GM19324 (cell line): ENCODE measurements around the gene GRM5.
A peak's percentile ranks its signal among the peaks of the same experiment; 100 is the strongest.
"Not testable (repeated sequence)": the region's sequence is repeated elsewhere in the genome, so short reads cannot be mapped to it uniquely, and the experiment has no call there.

Experiments
- ATAC-seq: cut with Tn5 transposase; IDR thresholded peaks from one replicate; pipeline ENCODE4 v1.9.1; 2021; ENCODE audit warnings: mild to moderate bottlenecking, moderate library complexity; ENCODE audit not compliant: unreplicated experiment, low FRiP score

Gene GRM5

DNA sequence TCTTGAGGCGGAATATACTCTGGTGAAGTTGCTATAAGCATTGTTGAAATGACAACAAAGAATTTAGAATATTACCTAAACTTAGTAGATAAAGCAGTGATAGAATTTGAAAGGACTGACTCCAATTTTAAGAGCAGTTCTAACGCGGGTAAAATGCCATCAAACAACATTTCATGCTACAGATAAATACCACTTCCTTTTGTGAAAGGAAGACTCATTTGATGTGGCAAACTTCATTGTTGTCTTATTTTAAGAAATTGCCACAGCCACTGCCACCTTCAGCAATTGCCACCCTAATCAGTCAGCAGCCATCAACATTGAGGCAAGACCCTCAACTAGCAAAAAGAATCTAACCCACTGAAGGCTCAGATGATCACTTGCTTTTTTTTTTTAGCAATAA is 220.8 kb downstream of the GRM5 start:
- not testable (repeated sequence) for ATAC-seq

DNA sequence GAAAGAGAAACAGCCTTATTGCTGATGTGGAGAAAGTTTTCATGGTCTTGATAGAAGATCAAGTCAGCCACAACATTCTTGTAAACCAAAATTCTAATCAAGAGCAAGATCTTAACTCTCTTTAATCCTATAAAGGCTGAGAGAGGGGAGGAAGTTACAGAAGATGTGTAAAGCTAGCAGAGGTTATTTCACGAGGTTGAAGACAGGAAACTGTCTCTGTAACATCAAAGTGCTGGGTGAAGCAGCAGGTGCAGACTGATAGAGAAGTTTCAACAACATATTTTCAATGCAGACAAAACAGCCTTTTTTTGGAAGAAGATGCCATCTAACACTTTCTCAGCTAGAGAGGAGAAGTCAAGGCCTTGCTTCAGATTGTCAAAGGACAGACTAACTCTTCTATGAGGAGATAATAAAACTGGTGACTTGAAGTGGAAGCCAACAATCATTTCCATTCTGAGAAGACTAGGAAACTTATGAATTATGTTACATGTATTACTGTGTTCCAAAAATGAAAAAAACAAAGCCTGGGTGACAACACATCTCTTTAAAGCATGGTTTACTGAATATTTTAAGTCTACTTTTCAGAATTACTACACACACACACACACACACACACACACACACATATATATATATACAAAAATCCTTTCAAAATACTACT is 221.9 kb downstream of the GRM5 start:
- not testable (repeated sequence) for ATAC-seq

DNA sequence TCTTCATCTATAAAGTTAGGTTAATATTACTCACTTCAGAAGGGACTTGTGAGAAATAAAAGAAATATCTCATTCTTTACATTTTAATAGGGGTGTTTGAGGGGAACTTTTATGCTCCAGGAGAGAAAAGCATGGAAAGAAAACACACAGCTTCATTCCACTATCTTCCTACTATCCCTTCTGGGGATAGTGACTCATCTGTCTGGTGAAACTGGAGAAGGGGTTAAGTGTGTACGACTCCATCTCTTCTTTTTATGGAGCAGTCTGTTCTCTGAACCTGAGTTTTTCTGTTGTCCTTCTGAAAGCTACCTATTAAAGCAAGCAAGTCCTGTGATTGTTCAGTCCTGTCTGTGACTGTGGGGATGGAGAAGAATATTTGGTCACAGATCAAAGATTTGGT is 227.6 kb downstream of the GRM5 start:
- ATAC-seq = not testable (repeated sequence)

DNA sequence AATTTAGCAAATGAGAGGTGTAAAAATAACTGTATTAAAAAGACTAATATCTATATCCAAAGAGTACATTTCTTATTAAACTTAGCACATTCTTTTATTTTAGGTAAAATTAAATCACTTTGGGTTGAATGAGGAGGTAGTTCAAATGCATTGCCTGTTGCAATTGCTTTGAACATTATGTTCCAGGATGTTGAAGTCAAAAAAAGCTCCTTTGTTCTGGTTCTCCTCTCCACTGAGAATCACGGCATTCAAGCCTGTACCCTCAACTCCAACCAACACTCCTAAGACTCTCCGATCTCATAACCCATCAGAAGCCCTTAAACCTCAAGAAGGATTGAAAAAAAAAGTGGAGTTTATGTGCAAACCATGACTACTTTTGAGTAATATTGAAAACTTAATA is 230.1 kb downstream of the GRM5 start:
- ATAC-seq = not testable (repeated sequence)

DNA sequence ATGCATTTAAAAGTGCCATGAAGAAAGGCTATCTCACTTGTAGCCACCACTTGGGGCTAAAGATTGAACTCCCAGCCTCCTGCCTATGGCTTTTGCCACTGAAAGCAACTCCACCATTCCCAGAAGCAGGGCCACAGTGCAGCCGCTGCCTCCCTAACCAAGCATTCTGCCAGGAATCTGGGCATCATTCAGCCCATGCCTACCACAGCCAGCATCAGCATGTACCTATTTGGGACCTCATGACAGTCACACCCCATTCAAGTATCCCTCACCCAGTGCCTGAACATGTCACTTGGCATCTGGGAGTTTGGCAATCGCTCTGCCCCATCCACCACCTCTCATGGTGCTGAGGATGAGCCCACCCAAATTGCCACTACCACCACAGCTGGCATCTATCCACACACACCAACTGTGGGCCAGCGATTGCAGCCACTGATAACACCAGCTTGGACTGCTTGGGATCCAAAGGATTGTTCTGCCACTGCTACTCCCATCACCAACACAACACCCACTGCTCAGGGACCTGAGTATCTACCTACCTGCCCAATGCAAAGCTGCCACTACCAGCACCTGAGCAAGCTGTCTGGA is 234.4 kb downstream of the GRM5 start:
- ATAC-seq = no peak

DNA sequence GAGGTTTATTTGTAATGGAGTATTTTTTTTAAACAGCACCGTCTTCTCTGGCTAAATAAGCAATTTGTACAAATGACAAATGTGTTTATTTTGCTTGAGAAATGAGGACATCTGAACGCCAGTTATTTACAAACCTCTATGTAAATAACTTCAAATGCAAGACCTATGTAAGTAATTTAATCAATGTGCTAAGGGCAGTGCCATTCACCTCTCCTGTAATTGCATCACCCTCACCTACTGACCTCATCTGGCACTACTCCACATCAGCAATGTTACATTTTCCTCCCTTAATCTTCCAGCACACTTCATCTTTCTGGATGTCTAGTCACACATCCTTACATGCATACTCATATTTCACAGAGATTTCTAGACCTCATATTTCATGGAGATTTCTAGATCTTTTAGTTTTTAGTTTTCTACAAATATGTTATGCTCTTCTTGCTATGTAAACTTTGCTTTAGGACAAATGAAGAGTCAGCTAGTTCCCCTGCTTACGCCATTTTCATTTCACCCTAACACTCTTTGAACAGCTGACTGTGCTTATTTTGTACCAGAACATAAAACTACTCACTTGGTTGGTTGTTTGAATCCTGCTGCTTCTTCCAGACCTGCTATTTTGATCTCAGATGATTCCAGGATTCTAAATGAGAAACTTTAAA is 238.6 kb downstream of the GRM5 start:
- no peak for ATAC-seq

DNA sequence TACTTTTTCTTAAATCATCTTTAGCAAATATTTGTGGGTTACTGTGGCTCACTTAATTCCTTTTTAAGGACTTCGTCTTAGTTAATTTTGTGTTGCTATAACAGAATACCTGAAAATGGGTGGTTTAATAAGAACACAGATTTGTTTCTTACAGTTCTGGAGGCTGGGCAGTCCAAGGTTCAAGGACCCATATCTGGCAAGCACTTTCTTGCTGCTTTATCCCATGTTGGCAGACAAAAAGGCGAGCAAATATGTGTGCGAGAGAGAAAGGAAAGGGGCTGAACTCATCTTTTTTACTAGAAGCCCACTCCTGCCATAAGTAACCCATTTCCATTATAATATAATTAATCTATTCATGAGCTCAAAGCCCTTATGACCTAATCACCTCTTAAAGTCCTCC is 246.2 kb downstream of the GRM5 start:
- no peak for ATAC-seq

DNA sequence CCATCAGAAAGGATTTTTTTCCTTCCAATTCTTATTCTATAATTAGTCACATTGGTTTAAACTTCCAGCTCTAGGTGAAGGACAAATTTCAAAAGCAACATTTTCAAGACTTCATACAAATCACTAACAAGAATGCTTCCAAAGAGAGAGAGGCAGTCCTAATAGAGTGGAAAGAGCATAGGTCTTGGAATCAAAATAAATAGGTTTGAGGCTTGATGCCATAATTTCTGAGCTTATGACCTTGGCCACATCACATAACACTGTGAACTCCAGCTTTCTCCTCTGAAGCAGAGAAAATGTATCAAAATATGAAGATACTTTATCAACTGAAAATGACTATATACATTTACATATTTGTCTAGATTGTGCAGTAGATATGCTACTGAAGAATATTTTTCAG is 246.8 kb downstream of the GRM5 start:
- ATAC-seq = no peak

DNA sequence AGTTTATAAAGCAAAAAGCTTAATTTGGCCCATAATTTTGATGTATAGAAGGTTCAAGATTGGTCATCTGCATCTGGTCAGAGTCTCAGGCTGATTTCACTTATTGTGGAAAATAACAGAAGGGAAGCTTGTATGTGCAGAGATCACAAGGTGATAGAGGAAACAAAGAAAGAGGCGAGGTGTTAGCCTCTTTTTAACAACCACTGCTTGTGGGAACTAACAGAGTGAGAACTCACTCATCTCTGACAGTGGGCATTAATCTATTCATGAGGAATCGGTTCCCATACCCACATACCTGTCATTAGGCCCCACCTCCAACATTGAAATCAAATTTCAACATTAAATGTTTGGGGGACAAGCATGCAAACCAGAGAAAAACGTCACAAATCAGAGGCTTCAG is 250.3 kb downstream of the GRM5 start:
- no peak for ATAC-seq

DNA sequence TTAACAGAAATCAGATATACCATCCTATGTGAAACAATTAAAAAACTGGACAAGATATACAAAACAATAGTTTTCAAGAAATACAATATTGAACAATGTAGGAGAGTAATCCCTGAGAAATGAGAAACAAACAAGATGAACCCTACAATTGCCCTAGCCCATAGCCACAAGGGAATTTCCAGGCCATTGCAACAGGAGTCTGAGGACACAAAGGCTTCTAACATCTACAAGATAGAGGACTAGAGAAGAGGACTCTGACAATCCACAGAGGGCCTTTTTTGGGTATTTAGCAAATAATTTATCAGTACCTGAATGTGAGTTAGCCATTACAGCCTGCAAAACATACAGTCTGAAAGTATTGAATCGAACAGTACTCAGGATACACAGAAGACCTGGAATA is 251.7 kb downstream of the GRM5 start:
- no peak for ATAC-seq

DNA sequence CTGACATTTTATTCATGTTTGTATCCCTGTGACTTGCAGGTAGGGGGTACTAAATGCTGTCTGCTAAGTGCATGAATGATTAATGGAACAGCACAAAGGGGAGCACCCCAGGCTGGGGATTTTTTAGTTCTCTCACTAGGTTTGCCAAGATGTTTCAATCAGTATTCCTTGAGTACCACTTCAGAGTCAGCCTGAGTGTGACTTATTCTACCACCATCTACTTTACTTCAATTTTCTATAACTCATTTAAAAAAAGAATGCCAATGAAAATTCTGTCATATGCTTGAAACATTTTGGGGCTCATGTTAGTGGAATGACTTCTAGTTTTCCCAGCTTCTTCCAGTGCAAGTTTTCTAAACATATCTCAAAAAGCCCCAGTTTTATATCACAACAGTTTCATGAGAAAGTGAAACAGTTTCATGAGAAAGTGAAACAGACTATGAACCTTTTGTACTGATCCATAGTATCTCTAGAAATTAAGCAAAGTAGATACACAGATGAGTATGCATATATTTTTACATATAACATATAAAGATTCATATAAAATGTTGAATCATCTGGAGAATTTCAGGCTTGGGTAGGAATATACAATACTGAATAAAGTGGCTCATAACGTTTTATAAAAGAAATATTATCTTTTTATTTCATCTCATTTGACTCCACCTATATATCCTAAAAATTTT is 252.4 kb downstream of the GRM5 start:
- ATAC-seq = peak; percentile 78

DNA sequence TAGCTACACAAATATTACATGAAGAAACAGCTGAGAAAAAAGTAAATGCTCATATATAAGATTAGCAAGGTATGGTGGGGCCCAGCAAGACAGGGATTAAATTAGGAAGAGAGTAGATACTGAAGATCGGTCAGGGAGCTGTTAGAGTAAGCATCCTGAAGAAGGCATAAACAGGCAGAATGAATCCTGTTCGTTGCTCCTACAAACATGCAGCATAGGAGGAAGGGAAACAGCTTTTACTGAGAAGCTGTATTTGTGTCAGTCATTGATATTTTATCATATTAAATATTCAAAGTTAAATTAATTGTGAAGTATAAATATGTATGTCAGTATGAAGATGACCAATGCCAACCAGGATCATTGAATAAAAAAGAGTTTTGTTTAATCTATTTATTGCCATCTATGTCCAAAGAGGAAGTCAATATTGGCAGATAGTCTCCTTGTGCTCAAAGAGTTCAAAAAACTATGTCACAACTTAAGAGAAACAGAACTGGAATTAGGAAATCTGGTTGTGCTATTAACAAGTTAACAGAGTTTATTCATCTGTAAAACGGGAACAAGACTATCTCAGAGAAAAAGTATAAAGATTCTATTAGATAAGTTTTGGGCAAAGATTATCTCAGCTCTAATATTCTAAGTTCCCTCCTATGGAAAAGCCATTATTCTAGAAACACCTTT is 255.2 kb downstream of the GRM5 start:
- no peak for ATAC-seq

DNA sequence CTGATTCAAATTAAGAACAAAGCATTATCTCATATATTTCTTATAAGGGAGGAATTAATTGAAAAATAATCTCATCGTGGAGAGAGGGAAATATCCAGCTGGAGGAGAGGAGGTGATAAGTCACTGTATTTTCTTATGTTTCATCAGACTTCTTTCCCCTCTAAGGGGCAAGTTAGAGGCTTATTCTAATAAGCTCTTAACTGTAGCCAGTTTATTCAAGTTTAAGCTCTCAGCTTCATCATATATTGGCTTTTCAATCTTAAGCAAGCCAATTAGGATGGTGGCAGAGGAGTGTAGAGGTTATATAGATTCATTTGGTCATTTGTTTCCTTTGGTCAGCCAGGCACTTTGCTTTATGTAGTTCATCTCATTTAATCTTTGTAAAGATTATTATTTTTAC is 256.7 kb downstream of the GRM5 start:
- ATAC-seq = no peak

DNA sequence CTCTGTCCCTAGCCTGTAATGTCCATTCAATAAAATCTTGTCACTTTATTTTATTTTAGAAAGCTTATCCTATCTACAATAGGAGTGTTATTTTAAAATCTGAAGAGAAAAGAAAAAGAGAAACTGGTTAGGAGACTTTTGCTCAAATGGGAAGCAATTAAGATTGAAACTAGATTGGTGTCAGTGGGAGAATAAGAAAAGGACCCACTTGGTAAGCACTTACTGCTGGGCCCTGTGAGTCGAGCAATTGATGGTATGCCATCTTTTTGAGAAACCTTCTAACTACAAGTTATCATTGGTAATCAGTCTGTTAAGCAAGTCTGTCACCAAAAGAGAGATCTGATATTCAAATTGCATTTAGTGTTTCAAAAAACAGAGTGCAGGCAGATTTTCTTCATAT is 258.4 kb downstream of the GRM5 start:
- no peak for ATAC-seq

DNA sequence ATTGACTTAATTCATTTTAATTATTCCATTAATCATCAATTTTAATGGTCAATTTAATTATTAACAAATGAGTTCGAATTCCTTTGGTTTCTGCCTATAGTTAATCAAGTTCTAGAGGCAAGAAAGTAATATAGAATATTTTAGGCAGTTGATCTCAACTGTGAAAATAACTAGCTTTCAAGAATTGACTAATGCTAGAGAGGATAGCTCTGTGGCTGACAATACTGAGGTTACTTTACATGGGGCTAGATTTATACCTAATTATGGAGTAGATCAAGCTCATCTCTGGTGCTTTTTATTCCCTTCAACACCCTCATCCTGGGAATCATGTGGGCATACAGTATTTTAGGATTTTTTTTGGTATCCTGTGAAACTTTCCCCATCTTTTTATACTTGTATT is 259.4 kb downstream of the GRM5 start:
- ATAC-seq = no peak

DNA sequence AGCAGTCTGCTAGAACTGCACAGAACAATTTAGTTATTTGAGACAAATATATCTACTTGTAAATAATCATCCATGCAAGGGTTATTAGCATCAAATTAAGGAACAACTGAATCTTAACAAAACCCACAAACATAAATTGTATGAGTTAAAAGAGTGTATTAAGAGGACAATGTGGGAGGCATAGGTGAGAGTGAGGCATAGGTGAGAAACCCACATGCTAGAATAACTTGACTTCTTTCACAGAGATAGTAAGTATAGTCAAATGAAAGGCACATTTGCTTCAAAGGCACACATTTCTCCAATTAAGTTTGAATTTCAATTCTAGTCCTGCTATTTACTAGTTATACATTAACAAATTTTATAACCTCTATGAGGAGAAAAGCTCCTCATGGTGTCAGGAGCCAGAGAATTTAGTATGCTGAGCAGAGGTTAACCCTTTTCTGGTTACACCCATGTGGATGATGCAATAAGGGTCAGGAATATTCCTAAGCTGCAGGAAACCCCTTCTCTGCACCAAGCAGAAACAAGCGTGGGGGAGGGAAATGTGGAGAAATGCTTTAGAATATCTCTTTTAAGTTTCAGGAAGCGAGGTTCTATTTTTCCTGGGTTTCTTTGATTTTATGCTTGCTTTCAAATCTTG is 264.2 kb downstream of the GRM5 start:
- ATAC-seq = no peak

DNA sequence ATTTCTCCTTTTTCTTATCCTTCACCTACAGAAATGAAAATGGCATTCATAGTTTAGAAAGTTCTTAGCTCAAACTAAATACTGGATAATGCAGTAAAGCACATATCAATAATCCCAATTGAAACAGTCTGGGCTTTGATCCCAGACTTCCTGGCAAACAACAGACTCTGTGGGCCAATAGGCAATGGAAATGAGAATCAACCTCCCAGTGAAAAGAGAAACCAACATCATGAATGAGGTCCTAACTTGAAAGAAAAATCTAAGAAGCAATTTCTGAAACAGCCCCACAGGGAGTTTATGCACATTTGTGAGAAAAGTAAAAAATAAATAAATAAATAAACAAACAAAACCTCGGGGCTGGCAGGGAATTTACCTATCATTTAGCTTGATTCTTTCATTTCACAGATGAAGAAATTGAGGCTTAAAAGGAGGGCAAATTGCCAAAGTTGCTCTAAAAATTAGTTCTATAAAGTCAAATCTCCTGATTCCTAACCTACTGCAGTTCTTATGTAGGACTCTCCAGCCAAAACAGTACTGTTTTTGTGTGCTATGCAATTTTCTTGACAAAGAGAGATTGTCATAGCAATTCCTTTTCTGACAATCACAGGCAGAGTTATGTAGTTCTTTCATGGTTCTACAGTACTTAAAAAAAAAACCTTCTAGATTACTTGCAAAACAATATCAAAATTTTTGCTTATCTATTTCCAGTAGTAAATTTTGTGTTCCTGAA is 265.8 kb downstream of the GRM5 start:
- ATAC-seq = no peak

DNA sequence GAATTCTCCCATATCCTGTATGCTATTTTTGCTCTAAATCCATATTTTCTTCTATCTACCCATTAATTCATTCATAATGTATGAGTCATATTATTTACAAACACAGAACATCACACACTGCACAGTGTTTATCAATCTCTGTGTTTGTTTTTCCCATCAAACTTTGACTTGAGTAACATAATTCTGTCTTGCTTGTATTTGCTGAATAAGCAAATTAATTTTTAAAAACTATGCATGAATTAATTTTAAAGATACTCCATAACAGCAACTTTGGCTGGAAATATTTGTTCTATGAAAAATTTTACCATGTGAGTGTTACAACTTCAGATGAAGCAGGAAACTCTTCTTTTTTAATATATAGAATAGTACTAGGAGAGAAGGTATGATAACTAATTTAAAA is 275.6 kb downstream of the GRM5 start:
- ATAC-seq = no peak

DNA sequence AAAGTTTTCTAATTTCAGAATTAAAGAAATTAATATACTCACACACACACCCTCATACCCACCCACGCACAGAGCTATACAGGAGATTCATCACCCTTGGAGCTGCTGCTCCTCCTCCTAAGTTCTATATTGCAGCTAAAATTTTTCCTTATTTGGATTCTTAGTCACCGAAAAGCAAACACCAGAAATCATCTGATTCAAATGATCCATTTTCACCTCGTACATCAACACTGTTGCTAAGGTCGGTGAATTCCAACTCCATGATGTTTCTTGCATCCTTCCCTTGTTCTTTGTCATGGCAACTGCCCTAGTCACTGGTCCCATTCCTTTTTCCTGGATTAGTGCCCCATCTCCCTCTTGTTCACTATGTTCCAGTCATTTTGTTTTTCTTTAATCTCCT is 286.2 kb downstream of the GRM5 start:
- ATAC-seq = no peak
